GM18861 (cell line): Measurements from ENCODE around the gene DOCK3.
"Not testable (repeated sequence)": the region's sequence is repeated elsewhere in the genome, so short reads cannot be mapped to it uniquely, and the experiment has no call there.

ENCODE experiments used
- ATAC-seq: cut with Tn5 transposase; IDR thresholded peaks from one replicate; pipeline ENCODE4 v1.9.1; 2021; ENCODE audit not compliant: unreplicated experiment

Gene DOCK3

DNA sequence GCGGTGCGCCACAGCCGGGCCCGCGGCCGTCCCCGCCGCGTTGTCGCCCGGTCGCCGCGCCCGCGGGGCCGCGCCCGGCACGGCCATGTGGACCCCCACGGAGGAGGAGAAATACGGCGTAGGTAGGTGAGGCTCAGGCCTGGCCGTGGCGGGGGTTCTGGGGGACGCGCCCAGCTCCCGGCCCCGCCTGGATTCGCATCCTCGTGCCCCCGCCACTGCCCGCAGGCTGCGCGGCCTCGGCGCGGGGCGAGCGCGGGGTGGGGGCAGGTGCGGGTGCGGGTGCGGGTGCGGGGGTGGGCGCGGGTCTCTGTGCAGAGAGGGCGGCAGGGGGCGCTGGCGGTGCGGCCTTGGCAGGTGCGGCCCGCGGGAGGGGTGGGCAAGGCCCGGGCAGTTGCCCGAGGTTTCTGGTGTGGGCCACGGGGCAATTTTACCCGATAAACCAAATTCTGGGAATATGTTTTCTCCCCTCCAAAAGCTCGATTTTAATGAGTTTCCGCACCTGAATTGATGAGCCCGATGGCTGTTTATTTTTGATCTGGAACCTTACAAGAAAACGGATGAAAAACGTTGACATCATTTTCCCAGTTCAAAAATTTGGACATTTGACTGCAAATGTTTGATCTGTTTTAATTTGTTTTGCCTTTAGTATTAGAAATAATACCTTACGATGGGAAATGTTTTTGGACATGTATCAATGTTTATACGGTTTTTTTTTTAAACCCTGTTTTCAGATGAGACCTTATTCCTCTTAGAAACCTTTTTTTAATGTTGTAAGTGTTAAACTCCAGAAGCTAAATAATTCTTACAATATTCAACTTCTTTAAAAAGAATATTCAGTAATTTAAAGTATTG, 678 bp downstream of the DOCK3 start:
- ATAC-seq, result no peak

DNA sequence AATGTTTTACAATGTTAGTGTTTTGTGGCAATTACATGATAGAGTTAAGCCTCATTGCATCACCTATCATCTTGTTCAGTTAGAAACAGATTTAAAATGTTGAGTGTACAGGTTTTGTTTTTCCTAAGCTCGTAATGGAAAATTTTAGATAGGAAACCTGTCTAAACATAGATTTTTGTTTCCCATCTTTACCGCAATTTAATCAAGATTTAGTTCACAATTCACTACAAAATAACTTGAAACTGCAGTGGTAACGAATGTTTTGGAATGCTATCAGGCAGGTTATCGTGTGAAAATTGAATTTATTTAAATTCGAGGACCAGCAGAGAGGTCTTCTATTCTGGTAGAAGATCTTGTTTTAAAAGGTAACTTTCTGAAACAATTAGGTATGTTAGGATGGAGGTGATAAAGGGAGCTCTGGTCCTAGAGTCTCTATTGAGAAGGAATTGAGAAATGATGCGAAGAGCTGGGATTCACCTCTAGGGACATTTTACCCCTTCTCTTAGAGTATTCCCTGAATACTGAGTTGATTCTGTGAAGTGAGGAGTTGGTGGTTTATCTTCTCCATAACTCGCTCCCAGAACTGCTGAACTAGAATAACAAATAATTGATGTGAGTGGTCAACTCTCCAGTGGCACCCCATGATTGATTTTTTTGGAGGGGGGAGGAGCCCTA, 1.4 kb downstream of the DOCK3 start:
- ATAC-seq, result no peak

DNA sequence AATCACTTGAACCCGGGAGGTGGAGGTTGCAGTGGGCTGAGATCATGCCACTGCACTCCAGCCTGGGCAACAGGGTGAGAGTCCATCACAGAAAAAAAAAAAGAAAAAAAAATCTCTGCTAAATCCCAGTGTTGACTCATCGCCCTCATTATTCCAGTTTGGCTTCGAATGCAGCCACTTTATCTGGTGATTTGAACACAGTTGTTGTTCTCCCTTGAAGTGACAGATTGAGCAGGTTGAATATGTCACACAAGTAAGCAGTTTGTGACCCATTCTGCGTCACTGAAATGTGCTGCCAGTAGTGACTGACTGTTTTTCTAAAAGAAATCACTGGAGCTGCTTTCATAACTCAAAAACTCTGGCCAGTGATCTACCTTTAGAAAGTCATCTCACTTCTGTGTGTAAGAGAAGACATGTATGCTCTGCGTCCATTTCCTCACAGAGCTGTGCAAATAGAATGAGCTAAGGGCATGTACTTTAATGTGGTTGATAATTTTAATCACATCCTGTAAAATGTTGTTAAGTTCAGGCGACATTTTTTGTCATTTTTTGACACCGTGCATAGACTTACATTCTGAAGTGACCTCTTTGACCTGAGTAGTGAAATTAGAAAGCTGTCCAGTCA, 12.5 kb downstream of the DOCK3 start:
- no peak for ATAC-seq

DNA sequence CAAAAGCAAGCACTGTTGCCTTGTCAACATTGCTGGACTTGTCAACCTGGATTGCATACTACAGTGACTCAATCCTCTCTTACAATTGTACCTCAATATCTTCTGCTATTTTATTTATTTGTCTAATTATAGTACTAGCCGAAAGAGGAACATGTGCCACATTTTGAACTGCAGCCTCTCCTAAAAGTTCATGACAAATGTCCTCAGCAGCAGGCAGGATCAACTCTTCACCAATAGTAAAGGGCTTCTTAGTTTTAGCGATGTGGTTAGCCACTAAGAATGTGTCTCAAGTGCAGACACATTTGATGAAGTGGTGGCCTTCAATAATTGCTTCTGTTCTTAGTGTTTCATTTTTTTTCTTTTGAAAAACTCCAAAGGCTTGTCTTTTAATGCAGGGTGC, 13.2 kb downstream of the DOCK3 start:
- no peak for ATAC-seq

DNA sequence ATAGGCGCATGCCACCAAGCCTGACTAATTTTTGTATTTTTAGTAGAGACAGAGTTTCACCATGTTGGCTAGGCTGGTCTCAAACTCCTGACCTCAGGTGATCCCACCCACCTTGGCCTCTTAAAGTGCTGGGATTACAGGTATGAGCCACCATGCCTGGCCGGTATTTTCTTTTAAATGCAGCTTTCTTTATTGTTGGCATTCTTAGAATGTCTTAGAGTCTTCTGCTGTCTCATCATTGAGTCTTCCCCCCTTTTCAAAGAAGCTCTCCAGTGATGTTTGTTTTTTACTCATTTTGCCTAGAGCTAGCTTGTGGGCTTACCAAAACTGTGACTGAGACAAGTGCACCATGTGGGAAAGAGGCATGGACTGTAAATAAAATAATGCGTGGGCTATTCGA, 13.9 kb downstream of the DOCK3 start:
- not testable (repeated sequence) for ATAC-seq

DNA sequence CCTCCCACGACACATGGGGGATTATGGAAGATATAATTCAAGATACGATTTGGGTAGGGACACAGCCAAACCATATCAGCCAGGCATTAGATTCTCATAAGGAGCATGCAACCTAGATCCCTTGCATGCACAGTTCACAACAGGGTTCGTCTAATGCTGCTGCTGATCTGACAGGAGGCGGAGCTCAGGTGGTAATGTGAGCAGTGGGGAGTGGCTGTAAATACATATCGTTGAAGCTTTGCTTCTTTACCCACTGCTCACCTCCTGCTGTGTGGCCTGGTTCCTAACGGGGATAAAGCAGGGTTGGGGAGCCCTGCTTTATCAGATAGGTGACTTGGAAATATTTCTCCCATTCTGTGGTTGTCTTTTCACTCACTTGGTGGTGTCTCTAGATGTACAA, 14.8 kb downstream of the DOCK3 start:
- no peak for ATAC-seq

DNA sequence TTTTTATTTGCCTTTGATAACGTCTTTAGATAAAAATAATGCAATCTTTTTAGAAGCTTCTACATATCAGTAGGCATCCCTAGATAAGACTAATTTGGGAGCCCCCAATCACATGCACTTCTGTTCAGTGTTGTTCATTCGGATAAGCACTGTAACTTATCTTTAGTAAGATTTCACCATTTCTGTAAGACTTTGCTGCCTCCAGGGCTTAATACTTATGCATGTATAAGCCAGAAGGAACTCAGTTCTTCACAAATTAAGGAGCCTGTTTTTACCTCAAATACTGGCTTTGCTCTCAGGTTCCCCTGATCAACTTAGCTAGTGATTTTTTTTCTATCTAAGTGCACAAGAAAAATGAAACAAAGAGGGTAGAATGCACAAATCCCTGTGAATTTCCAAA, 20.3 kb downstream of the DOCK3 start:
- no peak for ATAC-seq

DNA sequence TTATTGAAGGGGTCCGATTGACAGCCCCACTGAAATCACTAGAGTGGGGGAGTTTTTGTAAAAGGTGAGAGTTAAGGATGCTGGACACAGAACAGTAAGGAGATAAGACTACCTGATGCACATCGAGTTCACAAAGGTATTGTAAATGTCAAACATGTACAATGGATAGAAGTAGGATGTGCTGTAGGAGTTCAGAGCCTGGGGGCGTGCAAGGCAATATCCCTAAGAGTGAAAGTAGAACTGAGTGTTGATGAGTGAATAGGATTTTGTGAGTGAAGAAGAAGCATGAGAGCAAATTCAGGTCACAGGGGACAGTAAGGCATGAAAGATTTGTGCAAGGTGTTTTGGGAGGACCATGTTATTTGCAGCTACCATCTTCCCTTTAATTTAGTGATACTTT, 21.5 kb downstream of the DOCK3 start:
- no peak for ATAC-seq

DNA sequence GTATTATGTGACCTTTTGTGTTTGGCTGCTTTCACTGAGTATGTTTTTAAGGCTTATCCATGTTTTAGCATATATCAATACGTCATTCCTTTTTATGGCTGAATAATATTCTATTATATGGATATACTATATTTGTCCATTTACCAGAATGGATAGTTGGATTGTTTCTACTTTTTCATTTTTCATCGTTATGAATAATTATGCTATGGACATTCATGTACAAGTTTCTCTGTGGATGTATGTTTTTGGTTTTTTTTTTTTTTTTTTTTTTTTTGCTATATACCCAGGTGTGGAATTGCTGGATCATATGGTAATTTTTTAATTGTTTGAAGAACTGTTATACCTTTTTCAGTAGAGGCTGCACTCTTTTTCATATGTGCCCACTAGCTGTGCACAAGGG, 23.5 kb downstream of the DOCK3 start:
- no peak for ATAC-seq

DNA sequence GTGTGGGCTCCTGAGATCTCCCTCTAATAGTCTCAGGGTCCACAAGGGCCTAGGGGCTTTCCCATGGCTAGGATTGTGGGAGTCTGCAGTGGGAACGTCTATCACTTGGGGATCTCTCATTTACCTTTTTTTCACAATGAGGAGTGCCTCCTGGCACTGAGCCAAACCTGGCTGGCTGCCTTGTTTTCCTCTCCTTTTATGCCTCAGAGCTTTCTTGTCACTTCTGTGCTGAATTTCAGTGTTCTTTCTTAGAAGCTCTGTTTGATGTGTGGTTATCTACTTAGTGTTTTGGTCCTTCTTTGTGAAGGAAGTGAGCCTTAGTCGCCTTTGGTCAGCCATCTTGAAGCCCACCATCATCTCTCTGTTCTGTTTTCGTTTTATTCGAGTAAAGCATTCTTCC, 33.9 kb downstream of the DOCK3 start:
- ATAC-seq, result no peak

DNA sequence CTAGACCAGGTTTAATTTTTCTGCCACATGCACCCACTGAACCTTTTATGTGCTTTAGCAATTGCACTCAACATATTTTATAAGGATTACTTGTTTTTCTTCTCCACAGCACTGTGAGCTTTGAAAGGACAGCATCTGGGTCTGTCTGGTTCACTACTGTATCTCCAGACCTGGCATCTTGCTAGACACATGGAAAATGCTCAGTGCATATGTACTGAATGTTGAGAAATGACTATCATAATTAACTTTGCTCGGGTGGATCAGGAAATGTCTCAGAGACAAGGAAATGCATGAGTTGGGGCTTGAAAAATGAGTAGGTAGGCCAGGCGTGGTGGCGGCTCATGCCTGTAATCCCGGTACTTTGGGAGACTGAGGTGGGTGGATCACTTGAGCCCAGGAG, 40.2 kb downstream of the DOCK3 start:
- no peak for ATAC-seq

DNA sequence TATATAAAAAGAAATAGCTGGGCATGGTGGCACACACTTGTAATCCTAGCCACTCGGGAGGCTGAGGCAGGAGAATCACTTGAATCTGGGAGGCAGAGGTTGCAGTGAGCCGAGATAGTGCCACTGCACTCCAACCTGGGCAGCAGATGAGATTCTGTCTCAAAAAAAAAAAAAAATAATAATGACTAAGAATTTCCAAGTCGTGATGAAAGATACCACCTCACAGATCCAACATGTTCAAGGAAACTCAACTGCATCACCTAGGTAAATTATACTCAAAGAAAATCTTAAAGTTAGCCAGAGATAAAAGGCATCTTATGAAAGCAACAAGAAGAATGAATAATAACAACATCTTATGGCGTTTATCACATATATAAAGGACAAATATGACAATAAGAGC, 50.1 kb downstream of the DOCK3 start:
- no peak for ATAC-seq

DNA sequence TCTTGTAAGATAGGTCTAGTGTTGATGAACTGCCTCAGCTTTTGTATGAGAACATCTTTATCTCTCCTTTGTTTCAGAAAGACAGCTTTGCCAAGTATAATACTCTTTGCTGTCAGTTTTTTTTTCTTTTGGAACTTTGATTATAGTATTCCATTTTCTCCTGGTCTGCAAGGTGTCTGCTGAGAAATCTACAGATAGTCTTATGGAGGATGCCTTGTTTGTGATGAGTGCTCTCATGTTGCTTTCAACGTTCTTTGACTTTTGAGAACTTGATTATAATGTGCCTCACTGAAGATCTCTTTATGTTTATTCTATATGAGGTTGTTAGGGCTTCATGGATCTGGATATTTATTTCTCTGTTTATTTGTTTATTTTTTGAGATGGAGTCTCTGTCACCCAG, 60.3 kb downstream of the DOCK3 start:
- ATAC-seq, result no peak

DNA sequence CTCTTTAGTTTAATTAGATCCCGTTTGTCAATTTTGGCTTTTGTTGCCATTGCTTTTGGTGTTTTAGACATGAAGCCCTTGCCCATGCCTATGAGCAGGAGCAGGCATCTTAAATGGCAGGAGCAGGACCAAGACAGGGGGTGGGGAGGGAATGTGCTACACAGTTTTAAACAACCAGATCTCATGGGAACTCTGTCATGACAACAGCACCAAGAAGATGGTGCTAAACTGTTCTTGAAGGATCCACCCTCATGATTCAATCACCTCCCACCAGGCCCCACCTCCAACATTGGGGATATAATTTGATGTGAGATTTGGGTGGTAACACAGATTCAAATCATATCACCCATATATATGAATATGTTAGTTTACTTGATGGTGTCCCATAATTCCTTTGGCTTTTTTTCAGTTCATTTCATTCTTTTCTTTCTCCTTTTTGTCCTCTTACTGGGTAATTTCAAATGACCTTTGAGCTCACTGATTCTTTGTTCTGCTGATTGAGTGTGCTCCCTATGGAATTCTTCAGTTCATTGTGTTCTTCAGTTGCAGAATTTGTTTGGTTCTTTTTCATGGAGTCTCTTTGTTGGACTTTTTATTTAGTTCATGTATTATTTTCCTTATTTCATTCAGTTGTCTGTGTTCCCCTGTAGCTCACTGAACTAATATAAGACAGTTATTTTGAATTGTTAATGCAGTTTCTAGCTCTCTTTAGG, 62.6 kb downstream of the DOCK3 start:
- ATAC-seq, result no peak

DNA sequence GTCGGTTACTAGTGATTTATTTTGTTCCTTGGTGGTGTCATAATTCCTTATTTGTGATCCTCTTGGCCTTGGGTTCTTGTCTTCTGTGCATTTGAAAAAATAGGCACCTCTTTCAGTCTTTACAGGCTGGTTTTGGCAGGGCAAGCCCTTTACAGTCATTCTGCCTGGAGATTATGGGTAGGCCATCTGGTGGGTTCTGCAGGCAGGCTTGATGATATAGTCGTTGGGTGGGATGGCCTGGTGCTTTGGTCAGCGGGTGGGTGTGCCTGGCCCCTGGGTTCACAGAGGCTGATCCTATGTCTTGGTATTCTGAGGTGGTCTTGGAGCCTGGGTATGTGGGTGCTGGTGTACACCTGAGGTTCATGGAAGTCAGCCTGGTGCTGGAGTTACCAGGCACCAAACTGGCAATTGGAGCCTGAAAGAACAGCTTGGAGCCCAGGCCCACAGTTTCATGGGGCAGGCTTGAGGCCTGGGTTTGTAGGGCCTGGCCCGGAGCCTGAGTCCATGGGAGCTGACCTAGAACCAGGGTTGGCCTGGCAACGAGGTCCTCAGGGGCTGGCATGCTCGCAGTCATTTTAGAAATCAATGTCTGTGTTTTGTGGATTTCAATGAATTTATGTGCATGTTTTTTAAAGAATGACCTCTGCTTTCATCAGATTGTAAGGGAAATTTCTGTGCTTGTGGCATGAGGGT, 63.3 kb downstream of the DOCK3 start:
- ATAC-seq, result no peak

DNA sequence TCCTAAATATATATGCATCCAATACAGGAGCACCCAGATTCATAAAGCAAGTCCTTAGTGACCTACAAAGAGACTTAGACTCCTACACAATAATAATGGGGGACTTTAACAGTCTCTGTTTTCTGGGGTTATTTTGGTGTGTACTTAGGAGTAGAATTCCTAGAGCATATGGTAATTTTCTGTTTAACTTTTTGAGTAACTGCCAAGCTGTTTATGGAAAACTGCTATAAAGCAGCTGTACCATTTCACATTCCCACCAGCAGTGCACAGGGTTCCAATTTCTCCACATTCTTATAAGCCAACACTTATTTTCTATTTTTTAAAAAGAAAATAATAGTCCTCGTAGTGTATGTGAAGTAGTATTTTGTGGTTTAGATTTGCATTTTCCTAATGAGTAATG, 68.9 kb downstream of the DOCK3 start:
- no peak for ATAC-seq

DNA sequence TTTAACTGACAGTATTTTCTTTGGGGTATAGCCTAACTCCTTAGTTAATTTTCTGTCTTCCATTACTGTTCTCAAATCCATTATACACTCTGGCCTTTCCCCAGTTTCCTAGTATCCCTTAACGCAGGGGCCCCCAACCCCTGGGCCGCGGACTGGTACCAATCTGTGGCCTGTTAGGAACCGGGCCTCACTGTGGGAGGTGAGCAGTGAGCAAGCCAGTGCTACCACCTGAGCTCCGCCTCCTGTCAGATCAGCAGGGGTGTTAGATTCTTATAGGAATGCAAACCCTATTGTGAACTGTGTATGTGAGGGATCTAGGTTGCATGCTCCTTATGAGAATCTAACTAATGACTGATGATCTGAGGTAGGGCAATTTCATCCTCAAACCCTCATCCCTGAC, 75.1 kb downstream of the DOCK3 start:
- ATAC-seq, result no peak

DNA sequence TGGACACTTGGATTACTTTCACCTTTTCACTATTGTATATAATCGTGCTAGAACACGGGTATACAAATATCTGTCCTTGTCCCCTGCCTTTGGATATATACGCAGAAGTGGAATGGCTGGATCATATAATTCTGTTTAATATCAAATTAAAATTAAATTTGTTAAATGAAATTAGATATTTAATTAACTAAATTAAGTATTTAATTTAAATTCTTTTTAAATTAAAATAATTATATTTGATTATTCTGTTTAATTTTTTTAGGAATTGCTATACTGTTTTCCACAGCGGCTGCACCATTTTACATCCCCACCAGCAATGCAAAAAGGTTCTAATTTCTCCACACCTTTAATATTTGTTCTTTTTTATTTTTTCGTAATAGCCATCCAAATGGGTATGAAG, 84.3 kb downstream of the DOCK3 start:
- ATAC-seq, result no peak

DNA sequence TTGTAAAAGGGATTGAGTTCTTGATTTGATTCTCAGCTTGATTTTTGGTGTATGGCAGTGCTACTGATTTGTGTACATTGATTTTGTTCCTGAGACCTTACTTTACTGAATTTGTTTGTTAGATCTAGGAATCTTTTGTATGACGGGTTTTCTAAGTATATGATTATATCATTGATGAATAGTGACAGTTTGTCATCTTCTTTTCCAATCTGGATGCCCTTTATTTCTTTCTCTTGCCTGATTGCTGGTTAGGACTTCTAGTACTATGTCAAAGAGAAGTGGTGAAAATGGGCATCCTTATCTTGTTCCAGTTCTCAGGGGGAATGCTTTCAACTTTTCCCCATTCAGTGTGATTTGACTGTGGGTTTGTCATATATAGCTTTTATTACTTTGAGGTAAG, 103.0 kb downstream of the DOCK3 start:
- no peak for ATAC-seq

DNA sequence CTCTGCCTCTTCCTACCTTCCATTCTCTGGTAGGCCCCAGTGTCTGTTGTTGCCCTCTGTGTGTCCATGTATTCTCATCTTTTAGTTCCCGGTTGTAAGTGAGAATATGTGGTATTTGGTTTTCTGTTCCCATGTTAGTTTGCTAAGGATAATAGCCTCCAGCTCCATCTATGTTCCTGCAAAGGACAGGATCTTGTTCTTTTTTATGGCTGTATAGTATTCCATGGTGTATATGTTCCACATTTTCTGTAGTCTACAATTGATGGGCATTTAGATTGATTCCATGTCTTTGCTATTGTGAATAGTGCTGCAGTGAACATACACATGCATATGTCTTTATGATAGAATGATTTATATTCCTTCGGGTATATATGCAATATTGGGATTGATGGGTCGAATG, 107.0 kb downstream of the DOCK3 start:
- ATAC-seq, result not testable (repeated sequence)

DNA sequence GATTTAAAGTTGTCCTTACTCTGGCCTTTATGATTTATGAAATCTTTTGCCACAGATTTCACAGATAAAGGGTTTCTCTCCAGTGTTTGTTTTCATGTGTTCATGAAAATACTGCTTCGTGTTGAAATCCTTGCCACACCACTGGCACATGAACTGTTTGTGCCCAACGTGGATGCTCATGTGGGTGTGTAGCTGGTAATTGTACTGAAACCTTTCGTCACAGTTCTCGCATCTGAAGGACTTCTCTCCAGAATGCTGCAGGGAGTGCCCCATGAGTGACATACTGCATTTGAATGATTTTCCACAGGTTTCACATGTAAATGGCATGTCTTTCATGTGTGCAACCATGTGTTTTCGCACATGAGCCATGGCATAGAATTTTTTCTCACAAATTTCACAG, 111.9 kb downstream of the DOCK3 start:
- ATAC-seq, result no peak
